Immature natural killer cell (primary cell): ENCODE results near the gene SLC12A5. TPM values are rescaled to one million over a fixed set of nuclear protein-coding genes. Genes with fewer than 3 reads are reported as not detected.

ENCODE experiments used
- DNase-seq, 3 donors: peaks; one replicate each; pipeline ENCODE4 v3.0.0; 2022; ENCODE audit warnings: mixed read lengths in 1 of 3
- H3K27ac Mint-ChIP-seq, 6 donors: one replicate each; pipeline ENCODE4 v1.8.0; 2020; ENCODE audit warnings: mixed read lengths in 6 of 6, mild to moderate bottlenecking in 5 of 6, inconsistent platforms in 4 of 6, moderate library complexity in 3 of 6
- H3K27me3 Mint-ChIP-seq, 3 donors: one replicate each; pipeline ENCODE4 v1.8.0; 2020 to 2021; ENCODE audit warnings: low read depth in 3 of 3, mild to moderate bottlenecking in 3 of 3, mixed read lengths in 3 of 3, moderate library complexity in 3 of 3, inconsistent platforms in 1 of 3
- H3K36me3 Mint-ChIP-seq, 3 donors: one replicate each; pipeline ENCODE4 v1.8.0; 2020; ENCODE audit warnings: mixed read lengths in 3 of 3, inconsistent platforms in 2 of 3, mild to moderate bottlenecking in 2 of 3
- H3K4me1 Mint-ChIP-seq, 2 donors: one replicate each; pipeline ENCODE4 v1.8.0; 2020; ENCODE audit warnings: inconsistent platforms in 2 of 2, mild to moderate bottlenecking in 2 of 2, mixed read lengths in 2 of 2, moderate library complexity in 1 of 2
- H3K4me3 Mint-ChIP-seq, 5 donors: one replicate each; pipeline ENCODE4 v1.8.0; 2020; ENCODE audit warnings: mild to moderate bottlenecking in 5 of 5, mixed read lengths in 5 of 5, inconsistent platforms in 3 of 5, moderate library complexity in 3 of 5
- H3K9me3 Mint-ChIP-seq, 6 donors: one replicate each; pipeline ENCODE4 v1.8.0; 2020; ENCODE audit warnings: mild to moderate bottlenecking in 6 of 6, mixed read lengths in 6 of 6, inconsistent platforms in 4 of 6, moderate library complexity in 3 of 6
- polyA plus RNA-seq, 3 donors: library from polyadenylated mRNA; unstranded; fragments of 300-500 nt; fragmentation: Illumina TruSeq; gene quantifications; one replicate each; pipeline ENCODE4 v1.2.3, GENCODE V29; 2021

SLC12A5 gene
- polyA plus RNA-seq, 3 donors from 2014 or later, result 1.0 to 1.8 TPM; not detected in 1

DNA sequence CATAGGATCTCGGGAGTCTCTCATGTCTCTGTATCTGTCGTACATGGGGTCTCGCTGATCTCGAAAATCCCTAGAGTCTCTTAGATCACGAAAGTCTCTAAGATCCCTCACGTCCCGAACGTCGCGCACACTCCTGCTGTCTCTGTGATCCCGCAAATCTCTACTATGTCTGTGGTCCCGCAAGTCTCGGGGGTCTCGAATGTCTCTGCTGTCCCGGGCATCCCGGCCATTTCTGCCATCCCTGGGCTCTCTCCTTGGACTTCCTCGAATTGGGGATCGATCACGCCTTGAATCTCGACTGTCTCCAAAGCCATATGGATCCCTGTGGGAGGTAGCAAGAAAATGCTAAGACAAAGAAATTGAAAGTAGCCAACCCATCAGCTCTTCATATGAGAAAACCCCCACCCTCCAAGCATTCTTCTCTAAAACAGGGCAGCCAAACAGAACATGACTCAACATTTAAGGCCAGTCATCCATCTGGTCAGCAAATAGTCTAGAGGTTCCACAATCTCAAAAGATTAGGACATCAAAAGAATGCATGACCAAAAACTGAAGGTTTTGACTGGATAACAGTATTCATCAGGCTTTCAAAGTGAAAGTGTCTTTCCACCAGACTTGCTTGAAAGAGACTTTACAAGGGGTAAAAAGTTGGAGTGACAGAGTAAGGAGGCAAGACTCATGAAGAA lies 41.3 kb downstream of the SLC12A5 start:
- no peaks in the 10 kb centered on the region for H3K9me3 Mint-ChIP-seq
- peaks cover 15 to 37% (median 19%) of the 10 kb centered on the region in 3 donors for H3K36me3 Mint-ChIP-seq
- no peak overlapping the region for H3K4me3 Mint-ChIP-seq
- H3K4me1 Mint-ChIP-seq, result peaks cover 0 to 9% of the 10 kb centered on the region in 2 donors
- no peaks in the 10 kb centered on the region for H3K27me3 Mint-ChIP-seq
- no peak for DNase-seq
- no peak overlapping the region for H3K27ac Mint-ChIP-seq

DNA sequence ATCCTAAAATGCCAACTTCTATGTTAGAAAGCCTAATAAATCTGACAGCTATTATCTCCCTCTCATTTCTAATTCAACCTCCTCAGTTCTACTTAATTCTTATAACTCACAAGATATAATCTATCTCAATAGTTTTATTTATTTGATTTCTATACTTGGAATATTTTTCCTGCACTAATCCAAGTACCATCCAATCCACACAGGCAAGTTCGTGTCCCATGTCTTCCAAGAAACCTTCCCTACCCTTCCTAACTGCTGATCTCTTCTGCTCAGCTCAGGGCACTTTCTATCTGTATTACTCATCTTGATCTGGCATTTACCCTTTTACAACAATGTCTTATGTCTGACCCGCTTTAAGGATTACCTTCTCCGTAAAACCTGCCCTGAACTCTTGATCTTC lies 42.6 kb downstream of the SLC12A5 start:
- Mint-ChIP-seq H3K9me3 (no peaks in the 10 kb centered on the region), H3K36me3 (peaks cover 10 to 30% (median 15%) of the 10 kb centered on the region in 3 donors), H3K27me3 (no peaks in the 10 kb centered on the region), H3K4me3 (no peak overlapping the region), H3K4me1 (peaks cover 0 to 9% of the 10 kb centered on the region in 2 donors), H3K27ac (no peak overlapping the region)
- no peak for DNase-seq

DNA sequence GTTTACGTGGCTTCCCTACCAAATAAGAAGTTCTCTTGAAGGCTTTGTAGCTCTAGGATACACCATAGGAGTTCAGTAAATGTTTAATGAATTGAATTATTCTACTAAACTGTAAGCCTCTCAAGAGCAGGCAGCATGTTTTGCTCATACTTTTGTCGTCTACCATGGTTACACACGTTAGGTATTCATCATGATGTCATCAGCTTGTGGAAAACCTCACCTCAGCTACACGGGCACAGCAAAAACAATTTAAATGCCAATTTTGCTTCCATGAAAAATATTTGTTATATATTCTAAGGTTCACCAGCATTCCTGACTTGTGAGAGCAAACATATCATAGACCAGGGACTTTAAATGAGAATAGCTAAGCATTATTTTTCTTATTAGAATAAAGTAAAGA lies 44.0 kb downstream of the SLC12A5 start:
- Mint-ChIP-seq H3K27ac (no peak overlapping the region), H3K4me1 (peaks cover 0 to 16% of the 10 kb centered on the region in 2 donors), H3K36me3 (peaks cover 9 to 27% (median 10%) of the 10 kb centered on the region in 3 donors), H3K27me3 (no peaks in the 10 kb centered on the region), H3K4me3 (no peak overlapping the region), H3K9me3 (no peaks in the 10 kb centered on the region)
- no peak for DNase-seq

DNA sequence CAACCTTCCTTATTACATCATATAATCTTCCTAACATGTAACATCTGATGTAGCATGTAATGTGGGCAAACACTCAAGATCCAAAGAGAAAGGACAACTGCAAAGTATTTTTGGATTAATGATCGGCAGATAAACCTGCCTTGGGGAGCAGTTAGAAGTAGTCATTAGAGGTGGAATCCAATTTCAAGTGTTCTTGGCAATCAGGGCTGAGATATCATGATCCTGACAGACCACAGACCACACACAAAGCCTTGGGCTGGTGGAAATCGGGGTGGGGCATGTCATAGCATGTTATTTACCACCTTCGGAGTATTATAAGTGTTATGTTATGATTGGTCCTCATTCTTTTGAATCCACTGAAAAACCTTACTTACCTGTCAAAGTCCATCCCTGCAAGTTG lies 44.4 kb downstream of the SLC12A5 start:
- Mint-ChIP-seq H3K27me3 (no peaks in the 10 kb centered on the region), H3K4me3 (no peak overlapping the region)

DNA sequence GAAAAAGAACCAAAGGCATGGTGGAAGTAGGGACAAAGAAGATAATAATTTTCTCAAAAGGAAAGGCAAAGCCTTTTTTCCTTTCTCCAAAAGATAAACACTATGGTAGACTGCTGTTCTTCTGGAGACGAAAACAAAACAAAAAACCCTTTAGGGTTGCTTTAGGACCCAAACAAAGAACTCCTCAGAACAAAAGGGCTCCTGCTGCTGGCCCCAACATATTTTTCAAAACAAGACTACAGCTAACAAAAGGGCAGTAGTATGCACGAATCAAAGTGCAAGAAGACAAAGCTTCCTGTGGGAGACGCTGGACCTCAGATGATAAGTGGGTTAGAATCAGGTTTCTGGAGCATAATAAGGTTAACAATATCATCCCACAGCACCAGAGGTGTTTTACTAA lies 45.0 kb downstream of the SLC12A5 start:
- no peak for DNase-seq
- Mint-ChIP-seq H3K27ac (peak overlapping the region in 1 of 6 donors; percentile 1), H3K27me3 (no peaks in the 10 kb centered on the region), H3K4me3 (no peak overlapping the region), H3K36me3 (peaks cover 3 to 24% (median 3%) of the 10 kb centered on the region in 3 donors), H3K9me3 (no peaks in the 10 kb centered on the region), H3K4me1 (peaks cover 3 to 22% of the 10 kb centered on the region in 2 donors)

More for the DNA sequence above, 44.4 kb downstream of the SLC12A5 start:
- peaks cover 5 to 26% (median 6%) of the 10 kb centered on the region in 3 donors for H3K36me3 Mint-ChIP-seq
- peaks cover 0 to 20% of the 10 kb centered on the region in 2 donors for H3K4me1 Mint-ChIP-seq
- no peak overlapping the region for H3K27ac Mint-ChIP-seq
- no peaks in the 10 kb centered on the region for H3K9me3 Mint-ChIP-seq
- no peak for DNase-seq

DNA sequence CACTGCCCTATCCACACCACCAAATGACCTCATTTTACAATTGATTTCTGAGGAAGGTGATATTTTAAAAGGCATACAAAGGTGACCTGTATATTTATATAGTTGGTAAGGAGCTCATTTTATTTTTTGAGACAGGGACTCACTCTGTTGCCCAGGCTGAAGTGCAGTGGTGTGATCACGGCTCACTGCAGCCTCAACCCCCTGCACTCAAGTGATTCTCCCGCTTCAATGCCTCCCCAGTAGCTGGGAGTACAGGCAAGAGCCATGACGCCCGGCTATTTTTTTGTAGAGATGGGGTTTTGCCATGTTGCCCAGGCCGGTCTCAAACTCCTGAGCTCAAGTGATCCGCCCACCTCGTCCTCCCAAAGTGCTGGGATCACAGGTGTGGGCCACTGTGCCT lies 47.8 kb downstream of the SLC12A5 start:
- no peaks in the 10 kb centered on the region for H3K9me3 Mint-ChIP-seq
- DNase-seq, result no peak
- no peaks in the 10 kb centered on the region for H3K27me3 Mint-ChIP-seq
- no peak overlapping the region for H3K4me3 Mint-ChIP-seq
- peaks cover 6 to 49% of the 10 kb centered on the region in 2 donors for H3K4me1 Mint-ChIP-seq
- H3K27ac Mint-ChIP-seq, result no peak overlapping the region
- peaks cover 0 to 20% (median 4%) of the 10 kb centered on the region in 3 donors for H3K36me3 Mint-ChIP-seq

DNA sequence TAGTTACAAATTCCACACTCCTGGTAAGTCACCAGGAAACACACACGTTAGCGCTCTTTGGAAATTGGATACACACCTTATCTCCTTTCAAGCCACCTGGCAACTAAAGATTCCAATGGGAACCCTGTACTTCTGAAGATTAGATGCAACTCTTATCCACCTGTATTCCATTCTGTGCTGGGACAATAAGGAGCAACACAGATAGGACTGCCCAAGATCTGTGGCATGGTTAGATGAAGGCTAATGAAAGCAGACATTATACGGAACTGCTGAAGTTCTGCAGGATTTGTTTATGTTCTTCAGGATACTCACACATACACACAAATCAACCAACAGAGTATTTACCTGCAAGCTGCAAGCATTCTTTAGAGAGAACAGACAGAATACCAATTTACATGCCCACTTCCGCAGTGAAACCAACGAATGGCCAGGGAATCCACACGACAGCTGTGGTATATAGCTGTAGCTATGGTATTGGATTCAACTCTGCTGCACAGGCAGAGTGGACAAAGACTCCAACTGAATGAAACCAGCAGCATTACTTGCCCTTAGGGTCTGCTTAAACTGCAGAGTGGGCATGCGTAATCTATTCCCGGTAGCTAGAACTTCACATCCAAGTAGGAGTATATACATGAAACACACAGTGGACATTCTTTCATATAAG lies 48.8 kb downstream of the SLC12A5 start:
- H3K4me1 Mint-ChIP-seq, result peaks cover 12 to 59% of the 10 kb centered on the region in 2 donors
- H3K9me3 Mint-ChIP-seq, result no peaks in the 10 kb centered on the region
- no peak overlapping the region for H3K4me3 Mint-ChIP-seq
- DNase-seq, result no peak
- no peak overlapping the region for H3K27ac Mint-ChIP-seq
- H3K36me3 Mint-ChIP-seq, result peaks cover 0 to 20% (median 4%) of the 10 kb centered on the region in 3 donors
- H3K27me3 Mint-ChIP-seq, result no peaks in the 10 kb centered on the region

DNA sequence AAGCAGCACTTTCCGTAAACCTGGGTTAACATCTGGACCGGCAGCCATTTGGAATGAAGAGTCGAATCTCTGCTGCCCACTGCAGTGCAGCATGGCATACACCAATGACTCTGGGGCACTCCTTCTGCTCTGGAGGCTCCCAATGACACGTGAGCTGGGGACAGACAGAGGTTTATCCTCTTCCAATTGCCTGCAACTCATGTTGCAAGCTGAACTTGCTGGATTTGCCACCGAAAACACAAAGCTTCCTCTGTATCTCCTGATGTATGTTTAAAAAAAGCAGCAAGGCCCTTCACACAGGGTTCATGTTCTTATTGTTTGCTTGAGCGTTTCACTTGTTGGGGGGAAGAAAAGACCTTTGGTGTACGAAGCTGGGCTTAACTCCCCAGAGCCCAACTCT lies 49.9 kb downstream of the SLC12A5 start:
- H3K4me3 Mint-ChIP-seq, result no peak overlapping the region
- no peak overlapping the region for H3K27ac Mint-ChIP-seq
- H3K4me1 Mint-ChIP-seq, result peaks cover 23 to 70% of the 10 kb centered on the region in 2 donors
- no peaks in the 10 kb centered on the region for H3K27me3 Mint-ChIP-seq
- peaks cover 0 to 20% (median 4%) of the 10 kb centered on the region in 3 donors for H3K36me3 Mint-ChIP-seq
- H3K9me3 Mint-ChIP-seq, result no peaks in the 10 kb centered on the region
- no peak for DNase-seq

DNA sequence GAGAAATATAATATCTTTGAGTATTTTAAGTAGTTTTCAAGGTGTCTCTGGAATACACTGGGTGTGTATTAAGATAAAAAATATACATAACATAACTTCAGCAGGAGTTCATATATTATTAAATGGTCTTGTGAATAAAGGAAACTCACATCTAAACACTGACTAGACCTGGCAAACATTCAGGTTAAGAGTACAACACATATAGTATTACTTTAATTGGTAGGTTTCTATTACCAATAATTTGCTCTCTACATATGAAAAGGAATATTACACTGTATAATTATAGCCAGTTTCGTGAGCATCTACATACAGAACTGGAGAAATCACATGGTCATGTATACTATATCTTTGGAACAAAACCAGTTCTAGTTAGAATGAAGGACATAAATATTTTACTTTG lies 52.1 kb downstream of the SLC12A5 start:
- Mint-ChIP-seq H3K4me3 (no peak overlapping the region), H3K4me1 (peaks cover 39 to 83% of the 10 kb centered on the region in 2 donors), H3K9me3 (no peaks in the 10 kb centered on the region), H3K36me3 (peaks cover 0 to 12% (median 4%) of the 10 kb centered on the region in 3 donors), H3K27me3 (no peaks in the 10 kb centered on the region), H3K27ac (no peak overlapping the region)
- no peak for DNase-seq

DNA sequence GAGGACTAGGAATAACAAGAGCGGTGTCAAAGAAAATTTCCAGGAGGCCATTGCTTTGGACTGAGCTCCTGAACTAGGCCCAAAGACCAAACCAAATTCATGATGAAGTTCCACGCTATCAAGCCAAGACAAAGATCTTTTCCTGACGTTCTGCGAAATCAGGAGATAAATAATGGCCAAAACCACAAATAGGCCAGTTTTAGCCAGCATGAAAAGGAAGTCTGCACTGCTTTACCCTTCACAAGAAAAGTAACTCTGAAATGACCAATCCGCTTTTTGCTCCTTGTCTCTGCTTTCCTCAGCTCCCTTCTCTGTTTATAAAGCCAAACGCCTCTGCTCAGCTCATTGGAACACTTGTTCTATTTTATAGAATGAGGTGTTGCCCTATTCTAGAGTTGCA lies 54.1 kb downstream of the SLC12A5 start:
- Mint-ChIP-seq H3K27me3 (no peaks in the 10 kb centered on the region), H3K4me3 (no peak overlapping the region), H3K9me3 (no peaks in the 10 kb centered on the region), H3K27ac (no peak overlapping the region), H3K4me1 (peaks cover 58 to 95% of the 10 kb centered on the region in 2 donors), H3K36me3 (peaks cover 0 to 9% (median 4%) of the 10 kb centered on the region in 3 donors)
- DNase-seq, result no peak

DNA sequence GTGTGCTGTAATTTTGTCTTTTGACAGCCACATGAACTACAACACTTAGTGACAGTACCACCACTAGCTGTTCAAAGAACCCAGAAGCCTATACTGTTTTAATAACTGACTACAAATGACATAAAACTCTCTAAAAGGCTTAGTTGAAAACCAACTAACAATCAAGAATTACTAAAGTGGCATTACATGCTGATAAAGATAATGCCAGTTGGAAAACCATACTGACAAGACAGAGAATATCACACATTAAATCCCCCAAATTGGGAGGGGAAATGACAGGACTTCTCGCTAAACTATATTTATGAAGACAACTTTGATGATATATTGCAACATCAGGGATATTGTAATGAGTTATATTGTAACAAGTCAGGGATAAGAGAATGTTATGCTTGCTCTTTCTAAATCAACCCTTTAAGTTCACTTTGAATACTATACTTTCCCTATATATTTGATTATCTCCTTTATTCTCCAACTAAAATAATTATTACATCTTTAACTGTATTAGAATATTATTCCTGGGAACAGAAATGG lies 54.6 kb downstream of the SLC12A5 start:
- no peaks in the 10 kb centered on the region for H3K27me3 Mint-ChIP-seq
- peaks cover 0 to 4% (median 4%) of the 10 kb centered on the region in 3 donors for H3K36me3 Mint-ChIP-seq
- no peak overlapping the region for H3K4me3 Mint-ChIP-seq
- no peak overlapping the region for H3K27ac Mint-ChIP-seq
- no peak for DNase-seq
- peaks cover 63 to 95% of the 10 kb centered on the region in 2 donors for H3K4me1 Mint-ChIP-seq
- no peaks in the 10 kb centered on the region for H3K9me3 Mint-ChIP-seq

DNA sequence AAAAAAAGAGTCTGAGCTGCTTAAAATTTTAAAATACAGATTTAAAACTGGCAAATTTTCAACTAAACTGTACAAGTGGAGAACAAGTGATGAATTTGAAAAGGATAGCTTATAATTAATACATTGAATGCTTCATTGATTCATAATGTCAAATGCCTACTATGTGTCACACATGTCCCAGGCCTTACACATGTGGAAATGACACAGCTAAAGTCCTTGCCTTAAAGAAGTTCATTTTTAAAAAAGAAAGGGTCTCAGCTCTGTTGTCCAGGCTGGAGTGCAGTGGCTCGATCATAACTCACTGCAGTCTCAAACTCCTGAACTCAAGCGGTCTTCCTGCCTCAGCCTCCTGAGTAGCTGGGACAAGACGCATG lies 55.8 kb downstream of the SLC12A5 start:
- Mint-ChIP-seq H3K27ac (no peak overlapping the region), H3K36me3 (no peaks in the 10 kb centered on the region), H3K27me3 (peaks cover under 1 to 3% (median 1%) of the 10 kb centered on the region in 3 donors), H3K4me3 (no peak overlapping the region), H3K9me3 (no peaks in the 10 kb centered on the region), H3K4me1 (peaks cover 65 to 93% of the 10 kb centered on the region in 2 donors)
- no peak for DNase-seq

DNA sequence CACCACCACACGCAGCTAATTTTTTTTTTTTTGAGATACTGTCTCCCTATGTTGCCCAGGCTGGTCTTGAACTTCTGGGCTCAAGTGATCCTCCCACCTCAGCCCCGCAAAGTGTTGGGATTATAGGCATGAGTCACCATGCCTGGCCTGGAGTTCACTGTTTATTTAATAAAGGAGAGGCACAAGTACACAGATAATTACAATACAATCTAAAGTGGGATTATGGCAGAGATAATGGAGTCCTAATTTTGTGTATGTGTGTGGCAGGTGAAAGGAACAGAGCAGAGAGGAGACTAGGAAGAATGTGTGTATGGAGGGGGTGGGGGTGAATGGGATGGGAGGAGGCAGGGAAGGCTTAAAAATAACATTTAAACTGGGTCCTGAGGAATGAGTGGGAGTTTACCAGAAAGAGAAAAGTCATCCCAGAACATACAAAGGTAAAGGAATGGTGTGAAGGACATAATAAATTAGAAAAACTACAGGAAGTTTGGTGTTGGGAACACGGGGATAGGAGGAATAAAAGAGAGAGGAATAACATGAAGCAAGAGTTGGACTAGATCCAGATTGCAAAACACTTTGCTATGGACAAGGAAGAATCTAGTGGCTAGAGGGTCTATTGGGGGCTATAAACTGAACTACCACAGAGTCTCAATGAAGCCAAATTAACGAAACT lies 56.3 kb downstream of the SLC12A5 start:
- Mint-ChIP-seq H3K4me3 (no peak overlapping the region), H3K27ac (peak overlapping the region in 1 of 6 donors; percentile 29), H3K4me1 (peaks cover 70 to 93% of the 10 kb centered on the region in 2 donors)

DNA sequence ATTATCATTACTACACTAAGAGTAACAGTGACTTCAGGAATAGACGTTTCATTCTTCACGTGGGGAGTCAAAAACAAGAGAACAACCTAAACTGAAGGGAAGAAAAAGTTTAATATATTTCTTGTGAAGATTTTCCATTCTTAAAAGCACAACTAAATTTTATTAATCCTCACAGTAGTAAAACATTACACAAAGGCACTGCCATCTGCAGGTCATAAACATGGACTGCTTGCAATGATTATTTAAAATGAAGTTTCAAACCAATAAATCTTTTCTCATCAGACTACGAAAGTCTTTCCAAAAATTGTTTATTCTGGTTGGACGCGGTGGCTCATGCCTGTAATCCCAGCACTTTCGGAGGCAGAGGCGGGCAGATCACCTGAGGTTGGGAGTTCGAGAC lies 58.1 kb downstream of the SLC12A5 start:
- Mint-ChIP-seq H3K27me3 (peaks cover 4 to 6% (median 6%) of the 10 kb centered on the region in 3 donors), H3K4me3 (peak overlapping the region in 4 of 5 donors; percentile 2 to 33 (median 24)), H3K4me1 (peaks cover 66 to 81% of the 10 kb centered on the region in 2 donors), H3K36me3 (no peaks in the 10 kb centered on the region), H3K27ac (peak overlapping the region in 1 of 6 donors; percentile 45), H3K9me3 (no peaks in the 10 kb centered on the region)
- DNase-seq, result no peak

More for the DNA sequence above, 56.3 kb downstream of the SLC12A5 start:
- H3K9me3 Mint-ChIP-seq, result no peaks in the 10 kb centered on the region
- no peaks in the 10 kb centered on the region for H3K36me3 Mint-ChIP-seq
- DNase-seq, result no peak
- H3K27me3 Mint-ChIP-seq, result peaks cover 4 to 6% (median 4%) of the 10 kb centered on the region in 3 donors
